BJ (cell line): Measurements from ENCODE around the gene DOCK8. TPM values are rescaled to one million over a fixed set of nuclear protein-coding genes. Genes with fewer than 3 reads are reported as not detected.
"Not testable (repeated sequence)": the region's sequence is repeated elsewhere in the genome, so short reads cannot be mapped to it uniquely, and the experiment has no call there.

ENCODE experiments used
- CTCF ChIA-PET: fragments of 350-600 bp; formaldehyde crosslinking; extraction: SDS; loops from one replicate; lab custom pipeline; 2021; ENCODE audit warnings: antibody characterized with exemption, inconsistent platforms; lab: Yijun Ruan, JAX
- POLR2A ChIA-PET: fragments of 300-600 bp; sonication (Branson Sonifier 250); formaldehyde crosslinking; extraction: SDS; loops from one replicate; lab custom pipeline; 2021; ENCODE audit warnings: antibody characterized with exemption; lab: Charles Lee
- DNase-seq: peaks from one replicate; pipeline ENCODE4 v3.0.0-alpha.2; 2011; ENCODE audit warnings: low read depth
- H3K27me3 ChIP-seq: 2 replicates; pipeline ENCODE4 v1.6.0; 2011; ENCODE audit warnings: low read length; ENCODE audit not compliant: control insufficient read depth, insufficient read depth
- H3K36me3 ChIP-seq: 2 replicates; pipeline ENCODE4 v1.5.1; 2011; ENCODE audit warnings: low read length; ENCODE audit not compliant: control insufficient read depth, insufficient read depth
- H3K4me3 ChIP-seq: 2 replicates; pipeline ENCODE4 v1.5.1; 2011; ENCODE audit warnings: low read depth, mild to moderate bottlenecking, control low read depth, low read length
- polyA plus RNA-seq: library from polyadenylated mRNA; depleted of rRNA; stranded (reverse); fragments of >200 nt; gene quantifications from 2 replicates; pipeline ENCODE4 v1.2.3, GENCODE V29; 2011
- TF ChIP-seq, protein P1 (sequence below): IDR thresholded peaks from 2 replicates; pipeline ENCODE4 v1.5.1; 2011; ENCODE audit warnings: low read depth, mild to moderate bottlenecking, control low read depth, inconsistent platforms, low read length, moderate library complexity; ENCODE audit not compliant: insufficient read depth

The DOCK8 gene
- polyA plus RNA-seq, 1 experiment = 0.07 TPM

DNA sequence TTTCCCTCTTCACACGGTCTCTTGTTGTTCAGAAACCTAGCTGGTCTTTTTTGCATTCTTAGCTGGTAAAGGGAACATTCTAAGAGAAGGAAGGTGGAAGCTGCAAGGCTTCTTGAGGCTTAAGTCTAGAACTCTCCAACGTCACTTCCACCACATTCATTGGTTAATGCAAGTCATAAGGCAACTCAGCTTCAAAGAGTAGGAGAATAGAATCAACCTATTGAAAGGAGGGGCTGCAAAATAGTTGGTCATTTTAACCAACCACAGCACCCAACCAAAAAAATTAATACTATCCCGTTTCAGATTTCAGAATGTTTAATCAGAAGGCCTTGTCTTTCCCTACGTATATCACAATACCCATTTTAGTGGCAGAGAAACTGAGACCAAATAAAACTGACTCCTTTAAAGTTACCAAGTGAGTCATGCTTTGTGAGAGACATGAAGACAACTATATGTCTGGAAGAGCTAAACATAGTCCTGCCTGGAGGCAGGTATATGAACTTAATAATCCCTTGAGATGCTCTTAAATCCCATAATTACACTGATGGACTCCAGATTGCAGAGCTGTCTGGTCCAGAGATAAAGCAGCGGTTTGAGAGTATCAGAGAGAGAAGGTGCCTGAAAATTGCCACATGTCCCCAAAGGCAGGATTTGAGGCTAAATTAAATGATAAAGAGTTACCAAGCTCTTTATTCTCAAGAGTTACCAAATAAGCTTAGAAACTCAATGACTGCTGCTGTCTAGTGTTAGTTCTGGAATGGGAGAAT is 14.4 kb downstream of the DOCK8 start:
- POLR2A ChIA-PET = no interaction called here
- no peaks in the 10 kb centered on the region for H3K27me3 ChIP-seq
- H3K4me3 ChIP-seq = no peak overlapping the region
- no peaks in the 10 kb centered on the region for H3K36me3 ChIP-seq
- TF ChIP-seq, protein P1, sequence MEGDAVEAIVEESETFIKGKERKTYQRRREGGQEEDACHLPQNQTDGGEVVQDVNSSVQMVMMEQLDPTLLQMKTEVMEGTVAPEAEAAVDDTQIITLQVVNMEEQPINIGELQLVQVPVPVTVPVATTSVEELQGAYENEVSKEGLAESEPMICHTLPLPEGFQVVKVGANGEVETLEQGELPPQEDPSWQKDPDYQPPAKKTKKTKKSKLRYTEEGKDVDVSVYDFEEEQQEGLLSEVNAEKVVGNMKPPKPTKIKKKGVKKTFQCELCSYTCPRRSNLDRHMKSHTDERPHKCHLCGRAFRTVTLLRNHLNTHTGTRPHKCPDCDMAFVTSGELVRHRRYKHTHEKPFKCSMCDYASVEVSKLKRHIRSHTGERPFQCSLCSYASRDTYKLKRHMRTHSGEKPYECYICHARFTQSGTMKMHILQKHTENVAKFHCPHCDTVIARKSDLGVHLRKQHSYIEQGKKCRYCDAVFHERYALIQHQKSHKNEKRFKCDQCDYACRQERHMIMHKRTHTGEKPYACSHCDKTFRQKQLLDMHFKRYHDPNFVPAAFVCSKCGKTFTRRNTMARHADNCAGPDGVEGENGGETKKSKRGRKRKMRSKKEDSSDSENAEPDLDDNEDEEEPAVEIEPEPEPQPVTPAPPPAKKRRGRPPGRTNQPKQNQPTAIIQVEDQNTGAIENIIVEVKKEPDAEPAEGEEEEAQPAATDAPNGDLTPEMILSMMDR = no peak
- CTCF ChIA-PET = no interaction called here
- no peak for DNase-seq

DNA sequence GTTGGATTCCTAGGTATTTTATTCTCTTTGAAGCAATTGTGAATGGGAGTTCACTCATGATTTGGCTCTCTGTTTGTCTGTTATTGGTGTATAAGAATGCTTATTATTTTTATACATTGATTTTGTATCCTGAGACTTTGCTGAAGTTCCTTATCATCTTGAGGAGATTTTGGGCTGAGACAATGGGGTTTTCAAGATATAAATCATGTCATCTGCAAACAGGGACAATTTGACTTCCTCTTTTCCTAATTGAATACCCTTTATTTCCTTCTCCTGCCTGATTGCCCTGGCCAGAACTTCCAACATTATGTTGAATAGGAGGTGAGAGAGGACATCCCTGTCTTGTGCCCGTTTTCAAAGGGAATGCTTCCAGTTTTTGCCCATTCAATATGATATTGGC is 17.0 kb downstream of the DOCK8 start:
- POLR2A ChIA-PET, H3K36me3 ChIP-seq, DNase-seq, H3K27me3 ChIP-seq, CTCF ChIA-PET, H3K4me3 ChIP-seq: not testable (repeated sequence)

DNA sequence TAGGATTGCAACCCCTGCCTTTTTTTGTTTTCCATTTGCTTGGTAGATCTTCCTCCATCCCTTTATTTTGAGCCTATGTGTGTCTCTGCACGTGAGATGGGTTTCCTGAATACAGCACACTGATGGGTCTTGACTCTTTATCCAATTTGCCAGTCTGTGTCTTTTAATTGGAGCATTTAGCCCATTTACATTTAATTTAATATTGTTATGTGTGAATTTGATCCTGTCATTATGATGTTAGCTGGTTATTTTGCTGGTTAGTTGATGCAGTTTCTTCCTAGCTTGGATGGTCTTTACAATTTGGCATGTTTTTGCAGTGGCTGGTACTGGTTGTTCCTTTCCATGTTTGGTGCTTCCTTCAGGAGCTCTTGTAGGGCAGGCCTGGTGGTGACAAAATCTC is 19.0 kb downstream of the DOCK8 start:
- H3K4me3 ChIP-seq, H3K36me3 ChIP-seq, POLR2A ChIA-PET, DNase-seq, CTCF ChIA-PET, H3K27me3 ChIP-seq: not testable (repeated sequence)

DNA sequence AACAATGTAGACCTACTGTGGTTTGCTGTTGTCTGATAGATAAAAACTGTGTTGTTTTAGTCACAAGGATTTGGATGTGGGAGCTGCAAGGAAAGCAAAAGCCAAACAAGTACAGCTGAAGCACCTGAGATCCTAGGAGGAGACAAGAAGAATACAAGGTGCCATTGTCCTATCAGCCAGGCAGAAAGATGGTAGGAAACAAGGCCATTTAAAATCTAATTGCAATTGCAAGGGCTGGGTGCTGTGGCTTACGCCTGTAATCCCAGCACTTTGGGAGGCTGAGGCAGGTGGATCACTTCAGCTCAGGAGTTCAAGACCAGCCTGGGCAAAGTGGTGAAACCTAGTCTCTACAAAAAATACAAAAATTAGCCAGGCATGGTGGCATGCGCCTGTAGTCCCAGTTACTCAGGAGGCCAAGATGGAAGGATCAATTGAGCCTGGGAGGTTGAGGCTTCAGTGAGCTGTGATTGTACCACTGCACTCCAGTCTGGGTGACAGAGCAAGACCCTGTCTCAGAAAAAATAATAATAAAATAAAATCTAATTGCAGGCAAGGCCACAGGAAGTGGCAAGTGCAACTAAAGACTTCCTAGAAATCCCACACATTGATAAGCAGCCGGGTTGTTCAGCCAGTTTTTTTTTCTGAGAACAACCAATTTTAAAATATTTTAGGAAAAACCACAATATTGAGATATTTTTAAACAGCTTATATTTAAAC is 22.6 kb downstream of the DOCK8 start:
- TF ChIP-seq, protein P1 = no peak
- POLR2A ChIA-PET = no interaction called here
- CTCF ChIA-PET = no interaction called here

DNA sequence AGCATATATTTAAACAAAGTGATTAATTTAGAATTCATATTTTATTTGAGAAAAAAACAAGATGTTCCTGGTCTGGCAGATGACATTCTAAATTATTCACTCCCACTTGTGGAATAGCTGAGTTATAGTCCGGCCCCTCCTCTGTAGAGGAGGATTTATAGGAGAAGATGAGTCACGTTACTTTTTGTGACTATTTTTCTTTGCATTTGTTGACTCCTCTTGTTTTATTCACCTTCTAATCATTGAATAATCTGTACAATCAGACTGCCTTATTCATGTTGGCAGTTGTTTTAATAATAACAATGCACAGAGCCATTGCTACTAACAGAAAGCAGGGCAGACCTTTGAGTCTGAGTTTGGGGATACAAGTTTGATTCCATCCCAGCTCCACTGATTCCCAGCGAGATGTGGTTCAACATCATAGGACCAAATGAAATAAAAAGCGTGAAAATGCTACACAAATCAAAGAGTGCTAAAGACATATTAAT is 23.2 kb downstream of the DOCK8 start:
- DNase-seq = no peak
- Histone ChIP-seq H3K27me3 (no peaks in the 10 kb centered on the region), H3K4me3 (no peak overlapping the region), H3K36me3 (no peaks in the 10 kb centered on the region)
- POLR2A ChIA-PET = no interaction called here
- TF ChIP-seq, protein P1 = no peak
- CTCF ChIA-PET = no interaction called here

More for the DNA sequence above, 22.6 kb downstream of the DOCK8 start:
- no peaks in the 10 kb centered on the region for H3K36me3 ChIP-seq
- DNase-seq = no peak
- no peak overlapping the region for H3K4me3 ChIP-seq
- H3K27me3 ChIP-seq = no peaks in the 10 kb centered on the region

DNA sequence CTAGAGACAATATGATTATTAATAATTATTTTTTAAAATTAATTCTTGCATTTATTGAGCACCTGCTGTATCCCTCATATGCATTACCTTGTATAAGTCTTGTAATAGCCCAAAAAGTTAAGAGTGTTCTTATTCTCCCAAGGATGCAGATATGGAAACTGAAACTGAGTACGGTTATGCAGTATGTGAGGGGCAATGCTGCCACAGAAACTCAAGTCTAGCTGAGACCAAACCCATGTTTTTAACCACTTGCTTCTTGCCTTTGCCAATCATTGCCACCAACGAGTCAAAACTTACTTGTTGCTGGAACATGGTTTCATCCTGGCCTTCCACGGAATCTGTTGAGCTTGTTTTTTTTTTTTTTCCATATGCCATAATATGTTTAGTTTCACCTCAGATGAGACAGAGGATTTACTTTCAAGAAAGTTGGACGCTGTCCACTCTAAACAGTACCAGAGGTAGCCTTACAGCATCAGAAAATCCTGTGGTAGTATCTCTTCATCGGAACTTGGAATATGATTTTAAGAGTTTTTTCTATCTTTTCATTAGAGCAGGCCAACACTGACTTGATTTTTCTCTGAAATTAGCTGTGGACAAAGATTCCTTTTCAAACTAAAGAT is 27.9 kb downstream of the DOCK8 start:
- ChIA-PET CTCF (no interaction called here), POLR2A (no interaction called here)
- H3K4me3 ChIP-seq = no peak overlapping the region
- DNase-seq = no peak
- H3K27me3 ChIP-seq = no peaks in the 10 kb centered on the region
- no peaks in the 10 kb centered on the region for H3K36me3 ChIP-seq
- TF ChIP-seq, protein P1 = no peak
